Activated CD8-positive, alpha-beta memory T cell treated with anti-CD3 and anti-CD28 coated beads for 24 hours (primary cell): ENCODE measurements around the gene DTNA.
"Not testable (repeated sequence)": the region's sequence is repeated elsewhere in the genome, so short reads cannot be mapped to it uniquely, and the experiment has no call there.

Experiments used
- DNase-seq: peaks from one replicate; pipeline ENCODE4 v3.0.0-alpha.2; 2020

The DTNA gene

DNA sequence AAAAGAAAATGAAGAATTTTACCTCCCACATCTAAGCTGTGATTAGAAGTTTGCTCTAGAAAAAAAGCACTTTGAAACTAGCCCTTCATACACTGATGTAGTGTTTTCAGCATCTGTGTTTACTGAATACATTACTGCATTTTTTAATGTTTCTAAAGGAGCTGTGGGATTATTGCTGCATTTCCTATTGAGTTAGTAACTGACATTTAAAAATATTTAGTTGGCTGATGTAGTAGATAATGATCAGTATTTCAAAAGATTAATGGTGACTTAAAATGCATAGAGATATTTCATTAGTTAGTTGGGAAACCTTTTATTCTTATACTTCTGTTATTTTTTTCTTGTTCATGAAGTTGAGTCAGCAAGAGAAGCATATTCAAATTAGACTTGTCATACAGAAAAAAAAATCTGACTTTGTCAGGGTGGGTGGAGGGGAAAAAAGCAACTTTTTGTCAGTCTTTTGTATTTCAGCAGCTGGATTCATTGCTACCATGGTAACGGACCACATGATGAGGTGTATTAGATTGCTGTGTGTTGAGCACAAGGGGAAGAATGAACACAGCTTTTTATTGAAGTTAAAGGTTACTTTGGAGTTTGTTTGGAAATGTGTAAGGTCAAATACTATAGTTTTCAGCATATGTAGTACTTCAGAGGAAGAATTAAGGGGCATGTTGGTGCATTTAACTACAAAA lies at the start of gene DTNA:
TSS of gene DTNA (plus strand) at position 549 of the 692 bp plus-strand sequence. CDS start 45,679 bp downstream, outside the sequence.
- no peak for DNase-seq

DNA sequence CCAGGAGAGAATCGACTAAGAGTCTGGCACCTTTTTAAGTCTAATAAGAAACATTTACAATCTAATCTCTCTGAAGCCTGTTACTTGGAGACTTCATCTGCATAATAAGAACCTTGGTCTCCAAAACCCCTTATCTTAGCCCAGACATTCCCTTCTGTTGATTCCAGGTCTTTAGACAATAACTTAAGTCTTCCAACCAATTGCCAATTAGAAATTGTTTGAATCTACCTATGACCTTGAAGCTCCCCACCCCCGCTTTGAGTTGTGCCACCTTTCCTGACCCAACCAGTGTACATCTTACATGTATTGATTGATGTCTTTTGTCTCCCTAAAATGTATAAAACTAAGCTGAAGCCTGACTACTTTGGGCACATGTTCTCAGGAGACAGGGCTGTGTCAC lies 49.5 kb upstream of the DTNA start:
- DNase-seq, result no peak

DNA sequence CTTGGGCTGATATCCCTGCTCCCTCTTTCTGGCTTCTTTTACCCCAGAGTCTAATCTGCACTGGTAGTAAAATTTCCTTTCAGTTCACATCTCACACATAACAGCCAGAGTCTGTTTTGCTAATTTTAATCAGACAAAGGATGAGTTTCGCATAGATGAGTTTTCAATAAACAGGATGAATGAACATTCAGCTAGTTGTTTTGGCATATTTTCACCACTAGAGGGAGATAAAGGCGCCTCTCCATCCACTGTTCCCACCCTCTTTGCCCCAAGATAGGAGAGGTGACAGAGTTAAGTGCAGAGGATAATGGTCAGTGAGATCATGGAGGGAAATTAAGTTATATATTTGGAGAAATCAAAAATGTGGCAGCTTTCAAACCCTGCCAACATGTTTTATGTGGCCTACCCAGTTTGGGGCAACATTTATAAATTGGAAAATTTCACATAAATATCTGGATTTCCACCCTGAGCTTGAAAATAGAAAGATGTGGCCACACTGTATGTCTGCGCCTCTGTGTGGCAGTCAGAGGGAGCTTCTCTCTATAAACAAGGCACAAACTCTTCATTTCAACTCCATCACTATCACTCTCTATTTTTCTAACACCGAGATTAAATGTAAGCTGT lies 48.5 kb upstream of the DTNA start:
- no peak for DNase-seq

DNA sequence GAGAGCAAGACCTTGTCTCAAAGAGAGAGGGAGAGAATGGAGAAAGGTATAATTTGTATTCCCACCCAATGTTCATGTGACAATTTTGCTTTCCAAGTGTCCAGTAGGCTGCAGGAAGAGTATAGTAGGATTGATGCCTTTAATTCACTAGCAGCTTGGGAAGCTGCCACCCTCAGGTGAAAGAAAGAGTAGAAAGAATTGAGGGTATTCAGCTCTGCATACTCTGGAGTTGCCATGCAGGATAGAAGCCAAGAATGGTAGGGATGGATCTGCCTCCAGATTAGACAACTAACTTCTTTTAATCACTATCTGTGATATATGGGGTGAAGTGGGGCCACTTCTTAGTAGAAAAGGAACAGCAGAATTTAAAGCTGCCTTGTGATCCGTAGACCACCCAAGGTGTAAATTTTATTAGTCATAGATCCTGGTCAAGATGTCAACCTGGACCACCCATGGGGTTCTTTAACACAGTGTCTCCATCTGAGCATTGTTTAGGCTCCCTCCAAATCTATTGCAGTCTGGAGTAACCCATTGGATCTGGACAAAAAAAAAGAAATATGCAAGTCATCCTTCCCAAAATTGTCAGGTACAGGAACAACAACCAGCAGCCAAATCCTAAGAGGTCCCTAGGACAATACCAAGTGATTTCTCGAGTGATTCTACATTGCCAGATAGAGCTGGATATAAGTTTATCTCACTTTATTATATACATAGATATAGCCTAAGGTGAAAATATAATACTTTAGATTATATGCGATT lies 33.1 kb upstream of the DTNA start:
- no peak for DNase-seq

GRCh38 chr18:34689750-34690149 lies 20.3 kb upstream of the DTNA start:
- DNase-seq, result not testable (repeated sequence)

- DNase-seq, result no peak
These were observed 18.5 kb upstream of the DTNA start for GRCh38 chr18:34691614-34692013.

DNA sequence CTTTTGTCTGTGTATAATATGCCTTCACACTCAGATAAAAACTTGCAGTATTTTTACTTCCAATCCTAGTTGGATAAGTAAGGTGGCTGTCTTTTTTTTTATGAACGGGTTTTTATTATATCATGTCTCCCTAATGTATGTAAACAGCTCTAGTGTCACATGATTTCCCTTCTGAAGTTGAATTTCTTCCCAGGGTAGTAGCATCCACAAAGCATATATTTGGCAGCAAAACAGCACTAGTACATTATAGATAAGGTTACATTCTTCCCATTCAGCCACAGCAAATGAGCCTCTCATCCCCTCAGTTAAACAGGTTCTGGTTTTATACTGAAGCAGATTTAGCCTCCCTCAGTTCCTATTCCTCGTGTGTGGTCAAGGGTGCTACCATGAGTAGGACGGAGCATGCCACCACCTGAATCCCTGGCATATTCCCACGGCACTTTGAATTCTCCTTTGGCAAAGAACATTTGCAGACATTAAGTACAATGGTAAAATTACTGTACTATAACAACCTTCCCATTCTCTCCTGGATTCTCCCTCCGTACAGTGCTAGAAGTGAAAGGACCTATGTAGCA lies 15.4 kb upstream of the DTNA start:
- DNase-seq, result no peak

DNA sequence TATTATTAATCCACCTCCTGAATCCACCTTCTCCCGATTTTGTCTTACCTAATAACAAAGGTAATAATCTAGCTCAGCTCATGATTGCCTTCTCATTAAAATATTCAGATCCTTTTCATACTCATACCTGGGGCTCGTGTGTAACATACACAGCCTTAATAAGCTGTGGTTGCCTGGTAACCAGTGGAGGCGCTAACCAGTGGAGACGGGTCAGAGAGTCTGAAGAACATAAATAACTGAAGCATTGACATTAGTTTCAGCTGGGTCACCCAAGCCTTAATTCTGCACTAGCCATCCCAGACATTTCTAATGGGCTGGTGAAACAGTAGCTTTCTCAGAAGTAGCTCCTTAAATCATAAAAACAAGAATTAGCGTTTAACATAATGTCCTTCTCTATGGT lies 14.8 kb upstream of the DTNA start:
- no peak for DNase-seq

GRCh38 chr18:34696671-34697070 lies 13.4 kb upstream of the DTNA start:
- DNase-seq, result no peak

- DNase-seq, result no peak
These were observed 12.9 kb upstream of the DTNA start for GRCh38 chr18:34697233-34697632.

- no peak for DNase-seq
These were observed 12.2 kb upstream of the DTNA start for GRCh38 chr18:34697891-34698290.

- no peak for DNase-seq
These were observed 8.2 kb upstream of the DTNA start for GRCh38 chr18:34701911-34702310.

GRCh38 chr18:34702814-34703213 lies 7.3 kb upstream of the DTNA start:
- DNase-seq, result no peak

DNA sequence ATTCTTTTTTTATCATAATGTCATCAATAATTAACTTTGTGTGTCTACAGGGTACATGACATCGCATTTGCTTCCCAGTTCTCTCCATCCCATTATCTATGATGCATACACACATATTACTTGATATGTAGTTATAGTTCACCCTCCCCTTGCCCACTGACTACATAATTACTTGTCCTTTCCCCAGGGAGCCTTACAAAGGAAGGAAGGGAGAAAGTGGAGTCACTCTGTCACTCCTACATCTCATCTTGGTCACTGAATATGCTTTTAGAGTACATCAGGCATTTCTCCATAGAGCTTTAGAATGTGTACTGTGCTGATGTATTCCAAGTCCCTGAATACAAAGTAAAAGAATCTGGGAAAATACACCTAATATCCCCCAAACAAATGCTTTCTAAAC lies 6.0 kb upstream of the DTNA start:
- DNase-seq, result no peak

- DNase-seq, result no peak
These were observed 5.3 kb upstream of the DTNA start for GRCh38 chr18:34704823-34705222.

GRCh38 chr18:34707670-34708069 lies 2.4 kb upstream of the DTNA start:
- no peak for DNase-seq

GRCh38 chr18:34709104-34709503 lies 994 bp upstream of the DTNA start:
- no peak for DNase-seq

GRCh38 chr18:34710458-34710914 lies 388 bp downstream of the DTNA start:
- no peak for DNase-seq

- no peak for DNase-seq
These were observed 836 bp downstream of the DTNA start for GRCh38 chr18:34710934-34711333.

- DNase-seq, result not testable (repeated sequence)
These were observed 6.0 kb downstream of the DTNA start for GRCh38 chr18:34716111-34716510.

DNA sequence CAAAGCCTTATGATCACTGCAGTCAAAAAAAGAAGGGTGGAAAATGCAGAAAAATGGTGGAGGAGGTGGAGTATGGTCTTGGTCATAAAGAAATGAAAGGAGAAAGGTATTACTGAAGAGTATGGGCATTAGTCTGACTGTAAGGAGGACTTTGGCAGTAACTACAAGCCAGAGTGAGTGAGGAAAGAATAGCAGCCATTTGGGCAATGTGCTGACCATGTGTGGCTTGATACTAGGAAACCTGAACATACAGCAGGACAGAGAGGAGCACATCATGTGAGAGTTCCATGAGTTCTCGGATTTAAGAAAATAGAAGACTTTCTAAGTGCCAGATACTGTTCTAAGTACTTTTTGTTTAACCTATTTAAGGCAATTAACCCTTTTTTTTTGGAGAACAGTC lies 8.5 kb downstream of the DTNA start:
- DNase-seq, result no peak

DNA sequence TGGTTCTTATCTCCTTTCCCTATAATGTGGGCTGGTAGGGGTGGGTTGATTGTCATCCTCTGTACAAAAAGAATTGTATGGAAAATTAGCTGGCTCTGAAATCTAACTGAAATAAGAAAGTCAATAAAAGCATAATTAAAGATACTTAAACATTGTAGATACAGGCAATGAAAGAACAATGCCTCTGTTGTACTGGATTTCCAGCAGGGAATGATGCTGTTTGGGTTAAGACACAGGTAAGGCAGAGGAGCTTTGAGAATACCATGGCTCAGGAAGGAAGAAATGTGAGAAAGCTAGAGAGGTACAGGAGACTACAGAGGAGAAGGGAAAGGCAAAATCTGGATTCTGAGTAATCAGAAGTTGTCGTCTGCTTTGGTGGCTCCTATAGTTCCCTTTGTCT lies 10.1 kb downstream of the DTNA start:
- DNase-seq, result no peak

DNA sequence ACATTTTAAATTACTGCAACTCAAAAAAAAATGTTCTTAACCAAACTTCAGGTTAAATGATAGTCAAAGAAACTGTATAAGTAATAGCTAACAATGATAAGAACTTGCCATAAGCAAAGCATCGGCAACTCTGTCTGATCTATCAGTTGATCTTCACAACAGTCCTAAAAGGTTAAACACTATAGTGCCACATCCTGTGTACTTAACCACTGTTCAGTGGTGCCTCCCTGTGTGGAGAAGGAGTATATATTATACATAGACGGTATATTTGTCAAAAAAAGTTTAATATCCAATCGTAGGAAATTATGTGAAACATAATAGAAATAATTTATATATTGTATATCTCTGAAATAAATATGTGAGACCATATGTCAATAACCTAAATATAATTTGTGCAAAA lies 13.0 kb downstream of the DTNA start:
- DNase-seq, result no peak

GRCh38 chr18:34725737-34726136 lies 15.6 kb downstream of the DTNA start:
- DNase-seq, result not testable (repeated sequence)
